Karpas-422 (cell line): ENCODE measurements around the gene HIF3A. TPM values are rescaled to one million over a fixed set of nuclear protein-coding genes. Genes with fewer than 3 reads are reported as not detected.
"Not testable (repeated sequence)": the region's sequence is repeated elsewhere in the genome, so short reads cannot be mapped to it uniquely, and the experiment has no call there.

ENCODE experiments used
- DNase-seq: peaks from one replicate; pipeline ENCODE4 v3.0.0-alpha.2; 2015
- H2AFZ ChIP-seq: fragments of 200-600 bp; sonication (generic); 2 replicates; pipeline ENCODE4 v1.6.1; 2014; ENCODE audit warnings: antibody characterized with exemption, low read length, mixed read lengths
- H3K27ac ChIP-seq: fragments of 200-600 bp; sonication (generic); 2 replicates; pipeline ENCODE4 v1.5.1; 2014; ENCODE audit warnings: mild to moderate bottlenecking, low read length, moderate library complexity
- H3K27me3 ChIP-seq: fragments of 200-600 bp; sonication (generic); 2 replicates; pipeline ENCODE4 v1.6.1; 2014; ENCODE audit warnings: low read length, mixed read lengths
- H3K36me3 ChIP-seq: fragments of 200-600 bp; sonication (generic); 2 replicates; pipeline ENCODE4 v1.6.1; 2014; ENCODE audit warnings: low read length, mixed read lengths; ENCODE audit not compliant: insufficient read depth
- H3K4me1 ChIP-seq: fragments of 200-600 bp; sonication (generic); 2 replicates; pipeline ENCODE4 v1.6.1; 2014; ENCODE audit warnings: mild to moderate bottlenecking, low read length, mixed read lengths
- H3K4me2 ChIP-seq: fragments of 200-600 bp; sonication (generic); 2 replicates; pipeline ENCODE4 v1.6.1; 2014; ENCODE audit warnings: low read length, low read depth, mild to moderate bottlenecking; ENCODE audit not compliant: poor library complexity, severe bottlenecking
- H3K4me3 ChIP-seq: fragments of 200-600 bp; sonication (generic); 2 replicates; pipeline ENCODE4 v1.5.1; 2014; ENCODE audit warnings: mild to moderate bottlenecking, antibody characterized with exemption, low read length, mixed read lengths
- H3K79me2 ChIP-seq: fragments of 200-600 bp; sonication (generic); 2 replicates; pipeline ENCODE4 v1.6.1; 2014; ENCODE audit warnings: mild to moderate bottlenecking, low read length, mixed read lengths
- H3K9ac ChIP-seq: fragments of 200-600 bp; sonication (generic); 2 replicates; pipeline ENCODE4 v1.6.0; 2014; ENCODE audit warnings: low read length
- H3K9me2 ChIP-seq: fragments of 200-600 bp; sonication (generic), shearing (Covaris generic); replicated peaks from 2 replicates; pipeline ENCODE4 v1.6.0; 2014; ENCODE audit warnings: mild to moderate bottlenecking, low read length, moderate library complexity; ENCODE audit not compliant: insufficient read depth
- H3K9me3 ChIP-seq: fragments of 300-700, 200-600 bp; sonication (generic); 2 replicates; pipeline ENCODE4 v1.6.1; 2014; ENCODE audit warnings: low read length, mixed read lengths
- H4K20me1 ChIP-seq: fragments of 200-600 bp; sonication (generic); 2 replicates; pipeline ENCODE4 v1.6.1; 2014; ENCODE audit warnings: mild to moderate bottlenecking, antibody characterized with exemption, low read length, low read depth; ENCODE audit not compliant: insufficient read depth
- total RNA-seq: library from RNA; depleted of rRNA; stranded (reverse); fragments of >200 nt; shearing (Covaris generic); gene quantifications from 2 replicates; pipeline ENCODE4 v1.2.3, GENCODE V29; 2014; ENCODE audit warnings: low replicate concordance

The HIF3A gene
- total RNA-seq, 1 experiment from 2014 or later = not detected

GRCh38 chr19:46265217-46265828 lies 31.5 kb upstream of the HIF3A start:
- Histone ChIP-seq H2AFZ (no peak overlapping the region), H3K27ac (no peak overlapping the region), H3K9ac (no peak overlapping the region), H3K9me3 (no peaks in the 10 kb centered on the region), H3K79me2 (no peaks in the 10 kb centered on the region), H3K4me1 (peaks cover 5% of the 10 kb centered on the region), H3K4me2 (no peak overlapping the region), H3K9me2 (no peaks in the 10 kb centered on the region), H4K20me1 (no peaks in the 10 kb centered on the region), H3K4me3 (no peak overlapping the region), H3K36me3 (no peaks in the 10 kb centered on the region), H3K27me3 (no peaks in the 10 kb centered on the region)
- DNase-seq = peak; percentile 88

- Histone ChIP-seq H3K4me2 (no peak overlapping the region), H3K27me3 (no peaks in the 10 kb centered on the region), H3K9ac (no peak overlapping the region), H3K27ac (no peak overlapping the region), H2AFZ (no peak overlapping the region), H3K36me3 (no peaks in the 10 kb centered on the region), H3K4me1 (peaks cover 5% of the 10 kb centered on the region), H3K79me2 (no peaks in the 10 kb centered on the region), H3K9me3 (no peaks in the 10 kb centered on the region), H3K9me2 (no peaks in the 10 kb centered on the region), H4K20me1 (no peaks in the 10 kb centered on the region), H3K4me3 (no peak overlapping the region)
- DNase-seq = peak; percentile 50
Measured at GRCh38 chr19:46269101-46269500, 27.7 kb upstream of the HIF3A start.

- Histone ChIP-seq H3K9me2 (no peaks in the 10 kb centered on the region), H3K9ac (no peak overlapping the region), H3K4me2 (no peak overlapping the region), H3K4me1 (peaks cover 5% of the 10 kb centered on the region), H3K27ac (no peak overlapping the region), H3K36me3 (no peaks in the 10 kb centered on the region), H4K20me1 (no peaks in the 10 kb centered on the region), H2AFZ (no peak overlapping the region), H3K4me3 (no peak overlapping the region), H3K27me3 (no peaks in the 10 kb centered on the region), H3K79me2 (no peaks in the 10 kb centered on the region), H3K9me3 (no peaks in the 10 kb centered on the region)
- no peak for DNase-seq
Measured at GRCh38 chr19:46270521-46271256, 26.2 kb upstream of the HIF3A start.

- Histone ChIP-seq H4K20me1 (no peaks in the 10 kb centered on the region), H3K27me3 (no peaks in the 10 kb centered on the region), H3K4me2 (no peak overlapping the region), H3K36me3 (no peaks in the 10 kb centered on the region), H3K9ac (no peak overlapping the region), H3K4me1 (peaks cover 5% of the 10 kb centered on the region), H3K9me2 (no peaks in the 10 kb centered on the region), H3K27ac (no peak overlapping the region), H2AFZ (no peak overlapping the region), H3K79me2 (no peaks in the 10 kb centered on the region), H3K4me3 (no peak overlapping the region), H3K9me3 (no peaks in the 10 kb centered on the region)
- DNase-seq = no peak
Measured at GRCh38 chr19:46271481-46272197, 25.2 kb upstream of the HIF3A start.

GRCh38 chr19:46273931-46274330 lies 22.9 kb upstream of the HIF3A start:
- not testable (repeated sequence) for H3K79me2 ChIP-seq, H3K4me2 ChIP-seq, H3K4me3 ChIP-seq, H3K9ac ChIP-seq, H2AFZ ChIP-seq, H4K20me1 ChIP-seq, H3K9me2 ChIP-seq, H3K9me3 ChIP-seq, H3K4me1 ChIP-seq, H3K36me3 ChIP-seq, DNase-seq, H3K27ac ChIP-seq, H3K27me3 ChIP-seq

GRCh38 chr19:46279177-46279576 lies 17.7 kb upstream of the HIF3A start:
- H3K9me3 ChIP-seq = no peaks in the 10 kb centered on the region
- no peak overlapping the region for H3K9ac ChIP-seq
- H3K4me1 ChIP-seq = no peaks in the 10 kb centered on the region
- no peak overlapping the region for H3K4me3 ChIP-seq
- H3K9me2 ChIP-seq = no peaks in the 10 kb centered on the region
- DNase-seq = no peak
- H3K36me3 ChIP-seq = no peaks in the 10 kb centered on the region
- H3K79me2 ChIP-seq = no peaks in the 10 kb centered on the region
- H4K20me1 ChIP-seq = no peaks in the 10 kb centered on the region
- no peak overlapping the region for H2AFZ ChIP-seq
- H3K27ac ChIP-seq = no peak overlapping the region
- H3K27me3 ChIP-seq = no peaks in the 10 kb centered on the region
- no peak overlapping the region for H3K4me2 ChIP-seq

- Histone ChIP-seq H3K9me3 (no peaks in the 10 kb centered on the region), H3K4me2 (no peak overlapping the region), H3K4me1 (no peaks in the 10 kb centered on the region), H3K4me3 (no peak overlapping the region), H3K36me3 (no peaks in the 10 kb centered on the region), H3K9ac (no peak overlapping the region), H2AFZ (no peak overlapping the region), H4K20me1 (no peaks in the 10 kb centered on the region), H3K27ac (no peak overlapping the region), H3K9me2 (no peaks in the 10 kb centered on the region), H3K79me2 (no peaks in the 10 kb centered on the region), H3K27me3 (no peaks in the 10 kb centered on the region)
- DNase-seq = no peak
Measured at GRCh38 chr19:46283771-46284170, 13.1 kb upstream of the HIF3A start.

- H3K27ac ChIP-seq = no peak overlapping the region
- H3K9me3 ChIP-seq = no peaks in the 10 kb centered on the region; the same call in 1 of the 2 replicates
- no peak overlapping the region for H3K4me2 ChIP-seq
- no peak overlapping the region for H3K9ac ChIP-seq
- no peaks in the 10 kb centered on the region for H3K9me2 ChIP-seq
- no peak overlapping the region for H3K4me3 ChIP-seq
- no peaks in the 10 kb centered on the region for H3K4me1 ChIP-seq
- no peak for DNase-seq
- H4K20me1 ChIP-seq = no peaks in the 10 kb centered on the region
- no peaks in the 10 kb centered on the region for H3K36me3 ChIP-seq
- no peaks in the 10 kb centered on the region for H3K27me3 ChIP-seq
- no peaks in the 10 kb centered on the region for H3K79me2 ChIP-seq
- H2AFZ ChIP-seq = no peak overlapping the region
Measured at GRCh38 chr19:46284635-46285034, 12.2 kb upstream of the HIF3A start.
